ENCODE results near the gene BMPR1A.
A peak's percentile ranks its signal among the peaks of the same experiment; 100 is the strongest.
"Not testable (repeated sequence)": the region's sequence is repeated elsewhere in the genome, so short reads cannot be mapped to it uniquely, and the experiment has no call there.

BMPR1A gene

GRCh38 chr10:86898511-86898910 lies 142.1 kb downstream of the BMPR1A start:
- no peaks in the 10 kb centered on the region for H3K9me3 ChIP-seq
- no peak overlapping the region for H3K4me3 ChIP-seq
- in situ Hi-C loops (cut with MboI; ENCODE audit: low sequenced_read_pairs) = loop anchor here (5.0 kb wide), 1 partner anchor 191 kb away; no protein-coding TSS in a partner anchor
- H3K27me3 ChIP-seq (ENCODE audit: low read depth) = no peaks in the 10 kb centered on the region
- no peak for DNase-seq (ENCODE audit: low spot score in 2 of 2)
- peaks cover 25% of the 10 kb centered on the region for H3K36me3 ChIP-seq (replicated peaks)
- peaks cover 10% of the 10 kb centered on the region for H3K4me1 ChIP-seq

DNA sequence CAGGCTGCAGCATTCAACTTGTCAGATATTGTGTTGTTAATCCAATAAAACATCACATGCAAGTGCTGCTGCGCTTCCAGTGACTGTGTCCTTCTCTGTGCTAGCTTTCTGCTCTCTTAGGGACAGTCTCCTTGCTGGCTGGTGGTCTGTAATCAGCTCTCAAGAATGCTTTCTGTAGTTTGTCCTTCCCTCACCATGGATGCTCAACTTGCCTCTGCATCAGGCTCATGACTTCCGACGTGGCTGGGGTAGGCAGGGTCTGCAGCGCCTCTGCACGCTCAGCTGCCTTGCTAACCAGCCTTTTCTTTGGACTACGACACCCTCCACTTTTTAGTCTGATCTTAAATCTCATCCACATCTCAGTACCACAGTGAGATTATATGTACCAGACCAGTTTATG lies 142.7 kb downstream of the BMPR1A start:
- H3K4me3 ChIP-seq = no peak overlapping the region
- DNase-seq (ENCODE audit: low spot score in 2 of 2) = peak; percentile 21 to 24
- in situ Hi-C loops (cut with MboI; ENCODE audit: low sequenced_read_pairs) = loop anchor here (5.0 kb wide), 1 partner anchor 192 kb away; no protein-coding TSS in a partner anchor
- no peaks in the 10 kb centered on the region for H3K9me3 ChIP-seq
- H3K27me3 ChIP-seq (ENCODE audit: low read depth) = no peaks in the 10 kb centered on the region
- H3K36me3 ChIP-seq (replicated peaks) = peaks cover 27% of the 10 kb centered on the region
- H3K4me1 ChIP-seq = peaks cover 10% of the 10 kb centered on the region

DNA sequence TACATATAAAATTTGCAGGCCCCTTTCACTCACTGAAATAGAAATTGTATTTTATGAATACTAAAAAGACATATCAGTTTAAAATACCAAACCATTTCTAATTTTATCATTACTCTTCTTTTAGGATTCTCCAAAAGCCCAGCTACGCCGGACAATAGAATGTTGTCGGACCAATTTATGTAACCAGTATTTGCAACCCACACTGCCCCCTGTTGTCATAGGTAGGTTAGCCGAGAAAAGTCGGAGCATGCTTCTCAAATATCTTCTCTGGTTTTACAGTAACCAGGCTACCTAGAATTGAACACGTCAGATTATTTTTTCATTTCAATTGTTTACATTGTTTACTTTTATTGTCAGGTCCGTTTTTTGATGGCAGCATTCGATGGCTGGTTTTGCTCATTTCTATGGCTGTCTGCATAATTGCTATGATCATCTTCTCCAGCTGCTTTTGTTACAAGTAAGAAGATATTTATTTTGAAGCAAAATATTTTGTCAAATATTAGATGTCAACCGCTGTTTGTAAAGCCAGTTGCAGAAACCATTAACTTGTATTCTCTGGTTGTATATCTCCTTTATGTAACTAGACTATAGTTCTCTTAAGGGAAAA lies 143.4 kb downstream of the BMPR1A start:
- peaks cover 30% of the 10 kb centered on the region for H3K36me3 ChIP-seq (replicated peaks)
- peaks cover 10% of the 10 kb centered on the region for H3K4me1 ChIP-seq
- no peaks in the 10 kb centered on the region for H3K9me3 ChIP-seq
- H3K27me3 ChIP-seq (ENCODE audit: low read depth) = no peaks in the 10 kb centered on the region
- no peak overlapping the region for H3K4me3 ChIP-seq
- peak; percentile 63 to 80 for DNase-seq (ENCODE audit: low spot score in 2 of 2)
- in situ Hi-C loops (cut with MboI; ENCODE audit: low sequenced_read_pairs) = loop anchor here (5.0 kb wide), 1 partner anchor 192 kb away; no protein-coding TSS in a partner anchor

- no peaks in the 10 kb centered on the region for H3K9me3 ChIP-seq
- no peak for DNase-seq (ENCODE audit: low spot score in 2 of 2)
- no peaks in the 10 kb centered on the region for H3K27me3 ChIP-seq (ENCODE audit: low read depth)
- H3K36me3 ChIP-seq (replicated peaks) = peaks cover 34% of the 10 kb centered on the region
- peaks cover 10% of the 10 kb centered on the region for H3K4me1 ChIP-seq
- H3K4me3 ChIP-seq = no peak overlapping the region
- in situ Hi-C loops (cut with MboI; ENCODE audit: low sequenced_read_pairs) = no loop called here
Measured at GRCh38 chr10:86900955-86901354, 144.5 kb downstream of the BMPR1A start.

- in situ Hi-C loops (cut with MboI; ENCODE audit: low sequenced_read_pairs) = no loop called here
Measured at GRCh38 chr10:86904600-86904999, 148.2 kb downstream of the BMPR1A start.

DNA sequence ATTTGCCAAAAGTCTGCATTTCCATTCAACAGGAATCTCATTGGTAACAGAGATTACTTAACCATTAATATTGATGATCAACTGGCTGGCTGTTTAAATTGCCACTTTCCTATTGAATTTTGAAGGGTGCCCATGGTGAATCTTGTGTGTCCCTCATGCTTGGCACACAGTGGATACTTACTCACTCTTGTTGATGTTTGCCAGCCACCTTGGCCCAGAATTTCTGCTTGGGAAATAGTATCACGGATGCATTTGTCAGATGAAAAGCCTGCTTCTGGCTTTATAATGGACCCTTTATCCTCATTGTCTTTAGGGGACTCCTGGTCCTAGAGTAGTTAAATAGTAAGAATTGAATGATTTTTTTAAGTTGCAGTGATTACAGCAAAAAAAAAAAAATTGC lies 149.0 kb downstream of the BMPR1A start:
- DNase-seq (ENCODE audit: low spot score in 2 of 2) = no peak
- H3K4me3 ChIP-seq = no peak overlapping the region
- no peaks in the 10 kb centered on the region for H3K27me3 ChIP-seq (ENCODE audit: low read depth)
- H3K9me3 ChIP-seq = no peaks in the 10 kb centered on the region
- in situ Hi-C loops (cut with MboI; ENCODE audit: low sequenced_read_pairs) = no loop called here
- H3K36me3 ChIP-seq (replicated peaks) = peaks cover 30% of the 10 kb centered on the region
- H3K4me1 ChIP-seq = no peaks in the 10 kb centered on the region

More at GRCh38 chr10:86904600-86904999, 148.2 kb downstream of the BMPR1A start:
- no peaks in the 10 kb centered on the region for H3K27me3 ChIP-seq (ENCODE audit: low read depth)
- no peaks in the 10 kb centered on the region for H3K9me3 ChIP-seq
- H3K4me3 ChIP-seq = no peak overlapping the region
- H3K36me3 ChIP-seq (replicated peaks) = peaks cover 35% of the 10 kb centered on the region
- H3K4me1 ChIP-seq = peaks cover under 1% of the 10 kb centered on the region
- no peak for DNase-seq (ENCODE audit: low spot score in 2 of 2)

DNA sequence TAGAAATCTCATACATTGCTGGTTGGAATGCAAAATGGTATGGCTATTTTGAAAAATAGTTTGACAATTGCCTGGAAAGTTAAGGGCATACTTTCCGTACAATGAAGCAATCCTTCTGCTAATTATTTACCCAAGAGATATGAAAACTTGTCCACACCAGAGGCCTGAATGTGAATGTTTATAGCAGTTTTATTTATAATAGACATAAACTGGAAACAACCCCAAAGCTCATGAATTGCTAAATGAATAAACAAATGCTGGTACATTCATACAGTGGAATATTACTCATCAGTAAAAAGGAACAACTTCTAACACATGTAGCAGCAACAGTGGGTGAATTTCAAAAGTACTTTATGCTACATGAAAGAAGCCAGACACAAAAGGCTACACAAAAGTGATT lies 158.3 kb downstream of the BMPR1A start:
- H3K36me3 ChIP-seq (replicated peaks) = peaks cover 56% of the 10 kb centered on the region
- H3K4me3 ChIP-seq = no peak overlapping the region
- DNase-seq (ENCODE audit: low spot score in 2 of 2) = no peak
- H3K27me3 ChIP-seq (ENCODE audit: low read depth) = no peaks in the 10 kb centered on the region
- no peaks in the 10 kb centered on the region for H3K4me1 ChIP-seq
- in situ Hi-C loops (cut with MboI; ENCODE audit: low sequenced_read_pairs) = no loop called here
- no peaks in the 10 kb centered on the region for H3K9me3 ChIP-seq

- no peak overlapping the region for H3K4me3 ChIP-seq
- H3K27me3 ChIP-seq (ENCODE audit: low read depth) = no peaks in the 10 kb centered on the region
- no peaks in the 10 kb centered on the region for H3K9me3 ChIP-seq
- in situ Hi-C loops (cut with MboI; ENCODE audit: low sequenced_read_pairs) = no loop called here
- H3K4me1 ChIP-seq = no peaks in the 10 kb centered on the region
- peaks cover 69% of the 10 kb centered on the region for H3K36me3 ChIP-seq (replicated peaks)
- no peak for DNase-seq (ENCODE audit: low spot score in 2 of 2)
Measured at GRCh38 chr10:86918022-86918471, 161.6 kb downstream of the BMPR1A start.

GRCh38 chr10:86922553-86922961 lies 166.1 kb downstream of the BMPR1A start:
- no peak overlapping the region for H3K4me3 ChIP-seq
- no peaks in the 10 kb centered on the region for H3K27me3 ChIP-seq (ENCODE audit: low read depth)
- DNase-seq (ENCODE audit: low spot score in 2 of 2) = no peak
- H3K4me1 ChIP-seq = no peaks in the 10 kb centered on the region
- no peaks in the 10 kb centered on the region for H3K9me3 ChIP-seq
- in situ Hi-C loops (cut with MboI; ENCODE audit: low sequenced_read_pairs) = no loop called here
- peaks cover 44% of the 10 kb centered on the region for H3K36me3 ChIP-seq (replicated peaks)

GRCh38 chr10:86929468-86930380 lies 173.3 kb downstream of the BMPR1A start:
- in situ Hi-C loops (cut with MboI; ENCODE audit: low sequenced_read_pairs) = no loop called here
- Histone ChIP-seq H3K4me3 (no peak overlapping the region), H3K9me3 (no peaks in the 10 kb centered on the region), H3K4me1 (no peaks in the 10 kb centered on the region), H3K27me3 (ENCODE audit: low read depth) (no peaks in the 10 kb centered on the region), H3K36me3 (replicated peaks) (peaks cover 3% of the 10 kb centered on the region)
- no peak for DNase-seq (ENCODE audit: low spot score in 2 of 2)

GRCh38 chr10:86931872-86932271 lies 175.5 kb downstream of the BMPR1A start:
- Histone ChIP-seq H3K36me3 (replicated peaks) (peaks cover 3% of the 10 kb centered on the region), H3K4me1 (no peaks in the 10 kb centered on the region), H3K27me3 (ENCODE audit: low read depth) (no peaks in the 10 kb centered on the region), H3K4me3 (no peak overlapping the region), H3K9me3 (no peaks in the 10 kb centered on the region)
- in situ Hi-C loops (cut with MboI; ENCODE audit: low sequenced_read_pairs) = no loop called here
- DNase-seq (ENCODE audit: low spot score in 2 of 2) = no peak

GRCh38 chr10:86932674-86933073 lies 176.3 kb downstream of the BMPR1A start:
- Histone ChIP-seq H3K9me3 (no peaks in the 10 kb centered on the region), H3K27me3 (ENCODE audit: low read depth) (no peaks in the 10 kb centered on the region), H3K4me3 (no peak overlapping the region), H3K36me3 (replicated peaks) (peaks cover 3% of the 10 kb centered on the region), H3K4me1 (no peaks in the 10 kb centered on the region)
- no peak for DNase-seq (ENCODE audit: low spot score in 2 of 2)
- in situ Hi-C loops (cut with MboI; ENCODE audit: low sequenced_read_pairs) = no loop called here

- in situ Hi-C loops (cut with MboI; ENCODE audit: low sequenced_read_pairs); DNase-seq (ENCODE audit: low spot score in 2 of 2); H3K27me3 ChIP-seq (ENCODE audit: low read depth); H3K9me3 ChIP-seq; H3K36me3 ChIP-seq (replicated peaks); H3K4me3 ChIP-seq; H3K4me1 ChIP-seq: not testable (repeated sequence)
Measured at GRCh38 chr10:86934162-86934711, 177.8 kb downstream of the BMPR1A start.

Measured in HAP-1 (cell line).